M059J (cell line): ENCODE measurements around the gene PNMA8C. TPM values are rescaled to one million over a fixed set of nuclear protein-coding genes. Genes with fewer than 3 reads are reported as not detected.

ENCODE experiments used
- DNase-seq: peaks from one replicate; pipeline ENCODE4 v3.0.0-alpha.2; 2012; ENCODE audit warnings: low read depth
- total RNA-seq: library from RNA; depleted of rRNA; stranded (reverse); fragments of >200 nt; shearing (Covaris generic); gene quantifications from 2 replicates; pipeline ENCODE4 v1.2.3, GENCODE V29; 2014; rRNA removed

The PNMA8C gene
- not detected in 2 replicates for total RNA-seq

GRCh38 chr19:46428239-46429135, at the start of gene PNMA8C:
TSS of gene PNMA8C (minus strand) at chr19:46428936. CDS start at chr19:46428359, 577 bp downstream.
- DNase-seq: peak; percentile 59

GRCh38 chr19:46475986-46476385, 47.2 kb upstream of the PNMA8C start:
- no peak for DNase-seq

DNA sequence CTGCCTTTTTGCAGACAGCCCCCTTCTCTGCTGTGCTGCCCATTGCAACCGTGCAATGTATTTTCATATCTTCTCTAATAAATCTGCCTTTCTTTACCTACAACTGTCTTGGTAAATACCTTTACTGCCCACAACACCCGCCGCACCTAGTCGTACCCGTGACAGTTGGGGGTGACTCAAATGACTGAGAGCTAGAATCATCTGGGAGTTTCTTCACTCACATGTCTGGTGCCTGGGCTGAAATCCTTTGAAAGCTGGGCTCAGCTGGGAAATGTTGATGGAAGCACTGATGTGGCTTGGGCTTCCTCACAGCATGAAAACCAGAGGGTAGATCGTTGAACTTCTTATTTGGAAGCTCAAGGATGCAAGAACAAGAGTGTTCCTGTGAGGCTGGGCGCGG, 45.5 kb upstream of the PNMA8C start:
- DNase-seq: no peak

- no peak for DNase-seq
Observed at GRCh38 chr19:46472592-46472991, 43.9 kb upstream of the PNMA8C start.

- DNase-seq: no peak
Observed at GRCh38 chr19:46471811-46472543, 43.2 kb upstream of the PNMA8C start.

- DNase-seq: peak; percentile 50
Observed at GRCh38 chr19:46471116-46471733, 42.5 kb upstream of the PNMA8C start, which contains the start of gene PNMA8A. TSS of gene PNMA8A (minus strand) at chr19:46471563. CDS start at chr19:46471035, 528 bp downstream.

DNA sequence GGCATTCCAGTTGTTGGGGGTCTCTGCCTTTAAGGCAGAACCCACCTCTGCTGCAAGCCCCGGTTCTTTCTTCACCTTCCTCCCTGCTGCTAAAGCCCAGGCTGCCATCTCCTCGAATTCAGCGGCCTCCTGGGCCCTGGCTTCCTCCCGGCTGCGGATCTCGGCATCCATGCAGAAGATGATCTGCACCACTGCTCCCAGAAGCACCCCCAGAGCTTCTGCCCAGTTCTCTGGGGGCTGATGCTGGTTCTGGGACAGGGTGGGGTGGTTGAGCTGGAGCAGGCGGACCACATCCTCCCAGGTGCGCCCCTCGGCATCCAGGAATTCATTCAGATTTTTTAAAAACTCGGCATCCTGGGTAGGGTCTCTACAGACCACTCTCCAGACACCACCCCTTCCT, 41.6 kb upstream of the PNMA8C start:
- DNase-seq: no peak

DNA sequence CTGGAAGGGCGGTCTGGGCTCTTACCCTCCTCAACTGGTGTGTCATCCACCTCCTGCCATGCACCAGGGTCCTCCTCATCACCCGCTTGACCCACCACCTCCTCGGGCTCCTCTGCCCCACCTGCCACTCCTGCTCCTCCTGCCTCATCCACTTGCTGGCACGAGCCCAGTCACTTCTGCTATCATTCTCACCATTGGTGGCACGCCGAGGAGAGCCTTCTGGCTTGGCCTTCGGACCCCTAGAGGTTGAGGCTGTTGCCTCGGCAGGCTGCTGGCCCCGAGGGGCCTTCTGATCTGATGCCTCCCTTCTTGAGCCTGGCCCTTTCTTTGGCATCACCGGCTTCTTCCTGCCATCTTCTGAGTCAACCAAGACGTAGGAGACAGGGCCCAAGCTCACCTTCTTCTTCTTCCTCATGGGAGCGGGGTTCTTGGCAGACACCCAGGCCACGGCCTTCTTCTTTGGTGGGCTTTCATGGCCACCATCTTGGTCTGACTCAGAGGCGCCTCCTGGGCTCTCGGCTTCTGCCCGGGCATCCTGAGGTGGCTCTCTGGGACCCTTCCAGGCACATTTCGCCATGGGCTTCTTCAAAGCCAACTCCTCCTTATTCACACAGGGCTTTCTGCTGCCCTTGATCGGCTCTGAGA, 40.9 kb upstream of the PNMA8C start:
- no peak for DNase-seq

GRCh38 chr19:46466536-46467196, 37.9 kb upstream of the PNMA8C start:
- DNase-seq: peak; percentile 64

GRCh38 chr19:46463516-46463915, 34.8 kb upstream of the PNMA8C start:
- no peak for DNase-seq

DNA sequence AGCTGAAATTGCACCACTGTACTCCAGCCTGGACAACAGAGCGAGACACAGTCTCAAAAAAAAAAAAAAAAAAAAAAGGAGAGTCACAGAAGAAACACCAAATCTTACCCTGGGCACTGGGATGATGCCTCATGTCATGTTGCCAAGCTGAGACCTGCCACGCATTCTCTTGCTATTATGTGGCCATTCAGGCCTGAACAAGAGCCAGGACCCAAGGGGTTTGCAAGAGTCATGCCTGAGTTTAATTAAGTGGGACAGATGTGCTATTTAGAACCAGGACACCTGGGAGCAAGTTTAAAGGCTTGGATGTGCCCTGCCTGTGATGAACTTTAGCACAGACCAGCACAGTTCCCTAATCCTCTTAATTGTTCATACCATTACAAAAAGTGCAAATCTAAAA, 32.8 kb upstream of the PNMA8C start:
- peak; percentile 39 for DNase-seq

DNA sequence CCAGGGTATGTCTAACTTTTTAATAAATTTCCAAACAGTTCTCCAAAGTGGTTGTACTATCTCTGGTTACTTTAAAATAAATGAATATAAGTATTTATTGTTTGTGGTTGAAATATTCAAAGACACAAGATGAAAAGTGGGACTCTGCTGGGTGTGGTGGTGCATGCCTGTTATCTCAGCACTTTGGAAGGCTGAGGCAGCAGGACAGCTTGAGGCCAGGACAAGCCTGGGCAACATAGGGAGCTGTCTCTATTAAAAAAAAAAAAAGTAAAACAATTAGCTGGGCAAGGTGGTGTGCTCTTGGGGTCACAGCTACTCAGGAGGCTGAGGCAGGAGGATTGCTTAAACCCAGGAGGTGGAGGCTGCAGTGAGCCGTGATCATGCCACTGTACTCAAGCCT, 32.2 kb upstream of the PNMA8C start:
- DNase-seq: no peak

GRCh38 chr19:46460055-46460454, 31.3 kb upstream of the PNMA8C start:
- DNase-seq: no peak

- DNase-seq: no peak
Observed at GRCh38 chr19:46456930-46457329, 28.2 kb upstream of the PNMA8C start.

DNA sequence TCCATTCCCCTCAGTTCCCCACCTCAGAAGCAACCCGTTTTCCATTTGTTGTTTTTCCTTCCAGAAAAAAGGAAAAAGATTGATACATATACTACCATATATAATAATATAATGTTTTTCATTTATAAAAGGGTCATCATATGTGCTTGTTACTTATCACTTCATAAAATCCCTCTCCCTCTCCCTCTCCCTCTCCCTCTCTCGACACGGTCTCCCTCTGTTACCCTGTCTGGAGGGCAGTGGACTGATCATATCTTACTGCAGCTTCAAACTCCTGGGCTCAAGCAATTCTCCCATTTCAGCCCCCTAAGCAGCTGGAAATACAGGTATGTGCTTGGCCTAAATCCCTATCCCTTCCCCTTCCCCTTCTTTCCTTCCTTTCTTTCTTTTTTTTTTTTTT, 25.5 kb upstream of the PNMA8C start:
- DNase-seq: no peak

- no peak for DNase-seq
Observed at GRCh38 chr19:46453661-46454060, 24.9 kb upstream of the PNMA8C start.

- no peak for DNase-seq
Observed at GRCh38 chr19:46452186-46452585, 23.4 kb upstream of the PNMA8C start.

GRCh38 chr19:46451352-46451751, 22.6 kb upstream of the PNMA8C start:
- no peak for DNase-seq

- DNase-seq: no peak
Observed at GRCh38 chr19:46450737-46451136, 22.0 kb upstream of the PNMA8C start.

DNA sequence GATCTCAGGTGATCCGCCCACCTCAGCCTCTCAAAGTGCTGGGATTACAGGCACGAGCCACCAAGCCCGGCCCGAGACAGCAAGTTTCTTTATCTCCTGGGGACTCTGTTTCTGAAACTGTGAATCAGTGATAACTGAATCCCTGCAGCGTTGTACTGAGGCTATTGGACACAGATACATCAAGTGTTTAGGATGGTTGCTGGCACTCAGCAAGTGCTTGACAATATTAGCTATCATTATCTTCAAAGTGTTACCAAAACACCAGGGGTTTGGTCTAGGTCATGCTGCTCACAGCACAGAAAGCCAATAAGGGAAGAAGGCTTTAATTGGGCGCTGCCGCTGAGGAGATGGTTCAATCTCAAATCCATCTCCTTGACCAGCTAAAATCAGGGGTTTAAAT, 20.5 kb upstream of the PNMA8C start:
- no peak for DNase-seq

GRCh38 chr19:46448601-46449000, 19.9 kb upstream of the PNMA8C start:
- no peak for DNase-seq
